ENCODE data around the gene GPLD1. TPM values are rescaled to one million over a fixed set of nuclear protein-coding genes. Genes with fewer than 3 reads are reported as not detected.

Gene GPLD1
- total and polyA plus RNA-seq, 9 of the 15 experiments (the other 6 are each of a cell fraction or from before 2014, with no cell fraction given): 0.11 to 1.3 (median 0.82) TPM

DNA sequence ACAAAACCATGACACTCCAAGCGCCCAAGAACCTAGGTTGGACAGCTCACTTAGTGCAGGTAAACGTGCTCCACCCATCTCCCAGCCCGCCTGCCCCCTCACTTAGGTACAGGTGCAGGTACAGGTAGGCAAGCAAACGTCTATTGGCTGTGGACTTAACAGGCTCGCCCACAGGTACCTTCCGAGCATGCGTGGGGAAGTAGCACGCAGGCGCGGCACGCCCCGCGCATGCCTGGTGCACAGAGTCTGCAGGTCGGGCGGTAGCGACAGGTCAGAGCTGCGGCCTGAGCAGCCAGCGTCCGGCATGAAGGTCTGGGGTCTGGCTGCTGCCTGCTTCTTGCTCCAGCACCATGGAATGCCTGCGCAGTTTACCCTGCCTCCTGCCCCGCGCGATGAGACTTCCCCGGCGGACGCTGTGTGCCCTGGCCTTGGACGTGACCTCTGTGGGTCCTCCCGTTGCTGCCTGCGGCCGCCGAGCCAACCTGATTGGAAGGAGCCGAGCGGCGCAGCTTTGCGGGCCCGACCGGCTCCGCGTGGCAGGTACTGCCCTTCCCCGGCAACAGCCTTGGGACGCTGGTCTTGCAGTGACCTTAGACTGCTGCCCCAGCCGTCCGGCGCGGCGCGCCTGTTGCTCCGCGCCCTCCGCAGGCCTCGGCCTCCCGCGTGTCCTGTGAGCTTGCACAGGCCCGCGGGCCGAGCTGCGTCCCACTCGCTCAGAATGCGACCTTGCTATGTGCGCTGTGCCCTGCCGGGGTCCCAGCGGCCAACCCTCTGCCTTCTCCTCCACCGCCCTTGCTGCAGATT is 86.5 kb downstream of the GPLD1 start, which contains the start of gene MRS2 (continued):
- TF ChIP-seq POLR2H (tag; IDR thresholded peaks at IDR 0.05; ENCODE audit: low read depth): peak; percentile 25; the same call in 1 of the 2 replicates
- TF ChIP-seq, protein P1, sequence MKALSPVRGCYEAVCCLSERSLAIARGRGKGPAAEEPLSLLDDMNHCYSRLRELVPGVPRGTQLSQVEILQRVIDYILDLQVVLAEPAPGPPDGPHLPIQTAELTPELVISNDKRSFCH (CRISPR knock-in tag; IDR thresholded peaks at IDR 0.05): no peak
- TF ChIP-seq, protein P1 (tag; IDR thresholded peaks at IDR 0.05): peak; percentile 71; the same call in 1 of the 2 replicates
- TF ChIP-seq POLR2A (conservative IDR thresholded peaks at IDR 0.05): peak; percentile 95
- TF ChIP-seq ERF (CRISPR knock-in tag; IDR thresholded peaks at IDR 0.05): peak; percentile 76; the same call in 1 of the 2 replicates
- TF ChIP-seq CHD1 (IDR thresholded peaks at IDR 0.05; ENCODE audit: low read length): peak; percentile 70
- no peak for TF ChIP-seq ZNF133 (CRISPR knock-in tag; IDR thresholded peaks at IDR 0.05)
- TF ChIP-seq YY1 (IDR thresholded peaks at IDR 0.05; ENCODE audit: borderline replicate concordance in 1 of 3, control insufficient read depth in 1 of 3, extremely low read depth in 1 of 3, insufficient read depth in 3 of 3, insufficient read length in 1 of 3, insufficient replicate concordance in 2 of 3, low read depth in 1 of 3, low read length in 2 of 3): peak in 2 of 3 experiments; percentile 14 to 57
- no peak for TF ChIP-seq ZNF347 (CRISPR knock-in tag; IDR thresholded peaks at IDR 0.05; ENCODE audit: low read depth)
- TF ChIP-seq ZBTB17 (CRISPR knock-in tag; IDR thresholded peaks at IDR 0.05): peak; percentile 69; the same call in 1 of the 2 replicates
- no peak for TF ChIP-seq SMARCC2 (IDR thresholded peaks at IDR 0.05; ENCODE audit: low read depth)
- no peak for TF ChIP-seq CC2D1A (IDR thresholded peaks at IDR 0.05)
- TF ChIP-seq, protein P2, sequence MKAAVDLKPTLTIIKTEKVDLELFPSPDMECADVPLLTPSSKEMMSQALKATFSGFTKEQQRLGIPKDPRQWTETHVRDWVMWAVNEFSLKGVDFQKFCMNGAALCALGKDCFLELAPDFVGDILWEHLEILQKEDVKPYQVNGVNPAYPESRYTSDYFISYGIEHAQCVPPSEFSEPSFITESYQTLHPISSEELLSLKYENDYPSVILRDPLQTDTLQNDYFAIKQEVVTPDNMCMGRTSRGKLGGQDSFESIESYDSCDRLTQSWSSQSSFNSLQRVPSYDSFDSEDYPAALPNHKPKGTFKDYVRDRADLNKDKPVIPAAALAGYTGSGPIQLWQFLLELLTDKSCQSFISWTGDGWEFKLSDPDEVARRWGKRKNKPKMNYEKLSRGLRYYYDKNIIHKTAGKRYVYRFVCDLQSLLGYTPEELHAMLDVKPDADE (conservative IDR thresholded peaks at IDR 0.05; ENCODE audit: control insufficient read depth, low read depth, low read length): 0 out of 2 replicates have a peak, but pooled peaks have one; percentile 36
- TF ChIP-seq, protein P3, sequence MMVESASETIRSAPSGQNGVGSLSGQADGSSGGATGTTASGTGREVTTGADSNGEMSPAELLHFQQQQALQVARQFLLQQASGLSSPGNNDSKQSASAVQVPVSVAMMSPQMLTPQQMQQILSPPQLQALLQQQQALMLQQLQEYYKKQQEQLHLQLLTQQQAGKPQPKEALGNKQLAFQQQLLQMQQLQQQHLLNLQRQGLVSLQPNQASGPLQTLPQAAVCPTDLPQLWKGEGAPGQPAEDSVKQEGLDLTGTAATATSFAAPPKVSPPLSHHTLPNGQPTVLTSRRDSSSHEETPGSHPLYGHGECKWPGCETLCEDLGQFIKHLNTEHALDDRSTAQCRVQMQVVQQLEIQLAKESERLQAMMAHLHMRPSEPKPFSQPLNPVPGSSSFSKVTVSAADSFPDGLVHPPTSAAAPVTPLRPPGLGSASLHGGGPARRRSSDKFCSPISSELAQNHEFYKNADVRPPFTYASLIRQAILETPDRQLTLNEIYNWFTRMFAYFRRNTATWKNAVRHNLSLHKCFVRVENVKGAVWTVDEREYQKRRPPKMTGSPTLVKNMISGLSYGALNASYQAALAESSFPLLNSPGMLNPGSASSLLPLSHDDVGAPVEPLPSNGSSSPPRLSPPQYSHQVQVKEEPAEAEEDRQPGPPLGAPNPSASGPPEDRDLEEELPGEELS (CRISPR knock-in tag; IDR thresholded peaks at IDR 0.05; ENCODE audit: borderline replicate concordance): peak; percentile 67; the same call in 1 of the 2 replicates
- TF ChIP-seq ZNF224 (CRISPR knock-in tag; IDR thresholded peaks at IDR 0.05): no peak
- peak; percentile 48; the same call in 1 of the 2 replicates for TF ChIP-seq SMARCA4 (IDR thresholded peaks at IDR 0.05)
- no peak for TF ChIP-seq ELF1 (tag; IDR thresholded peaks at IDR 0.05)
- no peak for TF ChIP-seq ZNF589 (CRISPR knock-in tag; IDR thresholded peaks at IDR 0.05; ENCODE audit: low read depth)
- no peak for TF ChIP-seq ZNF644 (tag; IDR thresholded peaks at IDR 0.05; ENCODE audit: low read depth)
- no peak for TF ChIP-seq MAFK (IDR thresholded peaks at IDR 0.05; ENCODE audit: low read length)
- no peak; the same call in 1 of the 2 replicates for TF ChIP-seq JUNB (CRISPR knock-in tag; conservative IDR thresholded peaks at IDR 0.05)
